HG02973 (cell line): ENCODE results near the gene ESRRA.

Experiments used
- ATAC-seq: cut with Tn5 transposase; IDR thresholded peaks from one replicate; pipeline ENCODE4 v1.9.1; 2021; ENCODE audit warnings: moderate library complexity; ENCODE audit not compliant: unreplicated experiment

Gene ESRRA

DNA sequence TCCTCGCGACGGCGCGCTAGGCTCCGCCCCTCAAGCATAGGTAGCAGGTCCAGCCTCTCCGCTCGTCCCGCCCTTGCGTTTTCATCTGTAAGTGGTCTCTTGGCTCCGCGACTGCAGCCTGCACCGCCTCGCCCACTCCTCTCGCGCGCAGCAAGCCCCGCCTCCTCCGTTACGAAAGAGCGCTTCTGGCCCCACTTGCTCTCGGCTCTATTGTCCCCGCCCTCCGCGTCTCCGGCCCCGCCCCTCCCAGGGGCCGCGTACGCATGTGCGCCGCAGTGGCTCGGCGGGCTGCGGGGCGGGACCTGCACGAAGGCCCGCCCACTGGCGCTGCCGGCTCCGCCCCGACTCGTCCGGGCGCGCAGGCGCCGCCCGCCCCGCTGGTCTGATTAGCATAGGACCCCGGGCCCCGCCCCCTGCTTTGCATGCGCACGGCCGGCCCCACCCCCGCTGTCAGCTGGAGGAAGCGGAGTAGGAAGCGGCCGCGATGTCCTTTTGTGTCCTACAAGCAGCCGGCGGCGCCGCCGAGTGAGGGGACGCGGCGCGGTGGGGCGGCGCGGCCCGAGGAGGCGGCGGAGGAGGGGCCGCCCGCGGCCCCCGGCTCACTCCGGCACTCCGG is at the start of gene ESRRA:
ESRRA (plus strand) TSS at position 450 of the 616 bp plus-strand sequence. CDS start 1,656 bp downstream, outside the sequence.
- ATAC-seq, result peak; percentile 61

DNA sequence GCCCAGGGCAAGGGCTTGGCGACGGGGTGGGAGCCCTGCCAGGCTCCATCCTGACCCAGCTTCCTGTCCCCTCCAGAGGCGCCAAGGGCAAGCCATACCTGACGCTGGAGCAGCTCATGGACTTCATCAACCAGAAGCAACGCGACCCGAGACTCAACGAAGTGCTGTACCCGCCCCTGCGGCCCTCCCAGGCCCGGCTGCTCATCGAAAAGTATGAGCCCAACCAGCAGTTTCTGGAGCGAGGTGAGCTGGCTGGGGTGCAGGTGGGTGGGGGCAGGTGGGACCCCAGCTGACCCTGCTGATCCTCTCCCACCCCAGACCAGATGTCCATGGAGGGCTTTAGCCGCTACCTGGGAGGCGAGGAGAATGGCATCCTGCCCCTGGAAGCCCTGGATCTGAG is 49.0 kb upstream of the ESRRA start:
- no peak for ATAC-seq

DNA sequence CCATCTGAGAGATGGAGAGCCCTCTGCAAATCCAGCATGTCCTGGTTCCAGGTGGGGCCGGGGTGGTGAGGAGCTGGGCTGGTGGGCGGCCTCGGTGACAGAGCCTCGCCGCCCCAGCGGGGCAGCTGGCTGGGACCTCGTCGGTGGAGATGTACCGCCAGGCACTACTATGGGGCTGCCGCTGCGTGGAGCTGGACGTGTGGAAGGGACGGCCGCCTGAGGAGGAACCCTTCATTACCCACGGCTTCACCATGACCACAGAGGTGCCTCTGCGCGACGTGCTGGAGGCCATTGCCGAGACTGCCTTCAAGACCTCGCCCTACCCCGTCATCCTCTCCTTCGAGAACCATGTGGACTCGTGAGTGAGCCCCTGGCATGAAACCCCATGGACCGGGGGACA is 47.0 kb upstream of the ESRRA start:
- no peak for ATAC-seq

DNA sequence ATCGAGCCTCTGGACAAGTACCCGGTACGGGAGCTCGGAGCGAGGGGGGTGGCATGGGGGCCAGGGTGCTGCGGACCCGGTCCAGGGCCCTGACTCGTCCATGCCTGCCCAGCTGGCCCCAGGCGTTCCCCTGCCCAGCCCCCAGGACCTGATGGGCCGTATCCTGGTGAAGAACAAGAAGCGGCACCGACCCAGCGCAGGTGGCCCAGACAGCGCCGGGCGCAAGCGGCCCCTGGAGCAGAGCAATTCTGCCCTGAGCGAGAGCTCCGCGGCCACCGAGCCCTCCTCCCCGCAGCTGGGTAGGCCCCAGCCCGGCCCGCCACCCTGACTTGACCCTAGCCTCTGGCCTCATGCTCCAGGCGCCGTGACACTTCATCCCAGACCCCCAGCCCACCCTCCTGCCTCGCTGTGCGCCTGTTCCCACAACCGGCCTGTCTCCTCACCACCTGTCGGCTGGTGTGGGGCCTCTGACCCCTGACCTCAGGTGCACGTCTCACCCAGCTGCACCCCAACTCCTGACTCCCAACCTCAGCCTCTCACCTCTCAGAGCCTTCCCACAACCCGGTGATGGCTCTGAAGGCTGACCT is 46.3 kb upstream of the ESRRA start:
- ATAC-seq, result no peak

DNA sequence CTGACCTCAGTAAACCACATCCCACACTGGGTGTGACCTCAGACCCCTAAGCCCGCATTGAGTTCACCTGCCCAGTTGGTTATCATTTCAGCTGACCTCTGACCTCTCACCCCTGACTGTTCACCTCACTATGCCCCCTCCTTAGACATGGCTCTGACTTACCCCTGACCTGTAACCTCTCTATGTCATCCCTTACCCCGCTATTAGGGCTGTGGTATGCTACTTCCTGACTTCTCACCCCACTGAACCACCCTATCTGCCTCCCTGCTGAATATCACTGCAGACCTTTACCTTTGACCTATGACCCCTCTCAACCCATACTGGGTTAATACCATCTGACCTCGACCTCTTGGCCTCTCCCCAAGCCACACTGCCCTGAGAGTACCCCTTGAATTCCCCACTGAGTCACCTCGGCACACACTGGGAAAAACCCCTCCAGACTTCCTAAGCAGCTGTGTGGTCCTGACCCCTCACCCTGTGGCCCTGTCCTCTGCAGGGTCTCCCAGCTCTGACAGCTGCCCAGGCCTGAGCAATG is 45.7 kb upstream of the ESRRA start:
- ATAC-seq, result no peak

DNA sequence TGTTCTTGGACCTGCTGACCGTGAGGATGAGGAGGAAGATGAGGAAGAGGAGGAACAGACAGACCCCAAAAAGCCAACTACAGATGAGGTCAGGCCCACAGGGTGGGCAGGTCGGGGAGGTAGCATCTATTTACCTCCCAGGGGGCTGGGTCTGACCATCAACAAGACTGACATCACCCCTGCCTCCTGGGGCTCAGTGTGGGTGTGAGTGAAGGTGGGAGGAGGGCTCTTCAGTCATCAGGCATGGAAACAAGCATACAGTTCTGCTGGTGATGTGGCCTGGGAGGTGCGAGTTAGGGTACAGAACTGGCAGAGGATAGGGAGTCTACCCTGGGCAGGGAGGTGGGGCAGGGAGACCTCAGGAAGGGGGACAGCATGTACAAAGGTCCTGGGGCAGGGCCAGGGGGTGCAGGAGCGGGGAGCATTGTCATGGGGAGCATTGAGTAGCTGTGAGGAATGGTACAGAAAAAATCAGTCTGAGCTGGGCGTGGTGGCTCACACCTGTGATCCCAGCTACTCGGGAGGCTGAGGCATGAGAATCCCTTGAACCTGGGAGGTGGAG is 45.1 kb upstream of the ESRRA start:
- ATAC-seq, result no peak

DNA sequence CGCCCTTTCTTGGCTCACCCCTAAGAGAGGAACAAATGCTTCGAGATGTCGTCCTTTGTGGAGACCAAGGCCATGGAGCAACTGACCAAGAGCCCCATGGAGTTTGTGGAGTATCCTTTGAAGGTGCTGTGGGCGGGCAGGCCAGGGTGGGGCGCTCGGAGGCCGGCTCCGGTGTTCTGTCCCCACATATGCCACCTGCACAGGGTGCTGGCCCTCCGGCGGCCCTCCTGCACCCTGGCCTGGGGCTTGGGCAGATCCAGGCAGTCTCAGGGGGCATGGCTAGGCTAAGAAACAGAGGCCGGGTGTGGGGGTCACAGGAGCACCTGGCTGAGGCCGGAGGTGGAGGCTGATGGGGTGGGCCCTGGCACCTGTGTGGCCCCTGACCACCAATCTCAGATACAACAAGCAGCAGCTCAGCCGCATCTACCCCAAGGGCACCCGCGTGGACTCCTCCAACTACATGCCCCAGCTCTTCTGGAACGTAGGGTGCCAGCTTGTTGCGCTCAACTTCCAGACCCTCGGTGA is 43.7 kb upstream of the ESRRA start:
- ATAC-seq, result no peak

DNA sequence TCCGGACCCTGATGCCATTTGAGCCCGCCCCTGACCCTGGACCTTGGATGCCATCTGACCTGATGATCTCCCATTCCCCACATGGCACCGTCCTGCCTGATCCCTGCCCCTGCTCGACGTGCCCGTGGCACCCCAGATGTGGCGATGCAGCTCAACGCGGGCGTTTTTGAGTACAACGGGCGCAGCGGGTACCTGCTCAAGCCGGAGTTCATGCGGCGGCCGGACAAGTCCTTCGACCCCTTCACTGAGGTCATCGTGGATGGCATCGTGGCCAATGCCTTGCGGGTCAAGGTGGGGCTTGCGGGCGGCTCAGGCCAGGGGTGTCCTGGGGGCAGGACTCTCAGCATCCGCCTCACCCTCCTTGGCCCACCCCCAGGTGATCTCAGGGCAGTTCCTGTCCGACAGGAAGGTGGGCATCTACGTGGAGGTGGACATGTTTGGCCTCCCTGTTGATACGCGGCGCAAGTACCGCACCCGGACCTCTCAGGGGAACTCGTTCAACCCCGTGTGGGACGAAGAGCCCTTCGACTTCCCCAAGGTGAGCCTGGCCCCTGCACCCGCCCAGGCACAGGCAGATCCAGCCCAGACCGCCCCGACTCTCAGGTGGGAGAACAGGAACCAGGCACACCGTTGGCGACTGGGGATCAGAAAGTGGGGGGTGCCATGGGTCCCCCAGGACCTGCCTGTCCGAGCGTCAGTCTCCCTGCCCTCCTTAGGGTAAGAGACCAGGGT is 42.9 kb upstream of the ESRRA start:
- ATAC-seq, result no peak

DNA sequence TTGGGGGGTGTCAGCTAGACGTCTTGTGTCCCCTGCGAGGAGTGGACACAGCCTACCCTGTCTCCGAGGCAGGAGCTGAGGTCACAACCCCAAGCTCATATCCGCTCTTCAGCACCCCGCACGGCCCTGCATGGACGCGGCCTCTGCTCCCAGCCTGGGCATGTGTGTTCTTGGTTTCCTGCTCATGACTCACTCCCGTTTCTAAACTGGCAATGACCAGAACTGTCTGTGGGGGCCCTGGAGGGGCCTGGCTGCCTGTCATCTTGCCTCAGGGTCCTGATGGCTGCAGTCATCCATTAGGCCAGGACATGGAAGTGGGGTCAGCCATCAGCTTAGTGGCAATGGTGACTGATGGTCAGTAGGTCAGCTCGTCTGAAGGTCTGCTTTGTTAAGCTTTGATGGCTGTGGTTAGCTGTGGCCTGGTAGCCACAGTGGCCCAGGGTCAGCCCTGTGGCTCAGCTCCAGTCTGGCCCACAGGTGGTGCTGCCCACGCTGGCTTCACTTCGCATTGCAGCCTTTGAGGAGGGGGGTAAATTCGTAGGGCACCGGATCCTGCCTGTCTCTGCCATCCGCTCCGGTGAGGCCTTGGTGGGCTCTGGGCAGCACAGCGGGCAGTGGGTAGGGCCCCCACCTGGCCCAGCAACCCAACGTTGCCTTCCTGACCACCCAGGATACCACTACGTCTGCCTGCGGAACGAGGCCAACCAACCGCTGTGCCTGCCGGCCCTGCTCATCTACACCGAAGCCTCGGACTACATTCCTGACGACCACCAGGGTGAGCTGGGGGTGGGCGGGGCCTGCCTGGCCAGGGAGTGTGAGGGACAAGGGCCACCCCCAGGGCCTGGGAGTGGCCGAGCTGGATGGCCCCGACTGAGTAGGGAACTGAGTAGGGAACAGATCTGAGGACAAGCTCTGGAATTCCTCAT is 42.0 kb upstream of the ESRRA start:
- no peak for ATAC-seq

DNA sequence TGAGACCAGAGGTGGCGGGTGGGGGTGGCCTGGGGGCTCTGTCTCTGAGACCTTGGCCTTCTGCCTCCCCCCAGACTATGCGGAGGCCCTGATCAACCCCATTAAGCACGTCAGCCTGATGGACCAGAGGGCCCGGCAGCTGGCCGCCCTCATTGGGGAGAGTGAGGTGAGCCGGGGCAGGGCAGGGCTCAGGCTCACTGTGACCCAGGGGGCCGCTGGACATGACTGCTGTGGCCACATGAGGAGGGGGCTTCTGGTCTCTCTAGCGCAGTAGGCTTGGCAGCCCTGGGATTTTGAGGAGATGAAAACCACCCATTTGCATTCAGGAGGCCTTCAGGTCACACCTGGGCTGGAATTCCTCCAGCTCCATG is 41.4 kb upstream of the ESRRA start:
- ATAC-seq, result no peak

DNA sequence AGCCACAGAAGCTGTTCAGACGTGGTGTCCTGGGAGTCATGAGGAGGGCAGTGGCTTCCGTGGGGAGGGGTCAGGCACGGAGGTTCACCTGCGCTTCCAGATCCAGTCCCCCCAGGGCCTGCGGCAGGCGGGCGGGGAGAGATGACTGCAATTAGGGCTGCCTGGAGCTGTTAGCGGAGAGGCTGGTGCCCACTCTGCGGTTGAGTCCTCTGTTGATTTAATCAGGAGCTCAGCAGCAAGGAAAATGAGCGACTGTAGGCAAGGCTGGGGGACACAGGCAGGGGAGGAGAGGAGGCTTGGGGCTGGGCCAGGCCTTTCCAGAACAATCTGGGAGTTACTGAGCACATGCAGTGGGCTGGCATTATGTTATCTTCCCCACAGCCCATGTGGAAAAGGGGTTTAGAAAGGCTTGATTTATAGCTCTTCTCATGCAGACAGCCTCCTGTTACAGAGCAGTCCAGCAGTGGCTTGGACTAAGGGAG is 40.9 kb upstream of the ESRRA start:
- ATAC-seq, result no peak

DNA sequence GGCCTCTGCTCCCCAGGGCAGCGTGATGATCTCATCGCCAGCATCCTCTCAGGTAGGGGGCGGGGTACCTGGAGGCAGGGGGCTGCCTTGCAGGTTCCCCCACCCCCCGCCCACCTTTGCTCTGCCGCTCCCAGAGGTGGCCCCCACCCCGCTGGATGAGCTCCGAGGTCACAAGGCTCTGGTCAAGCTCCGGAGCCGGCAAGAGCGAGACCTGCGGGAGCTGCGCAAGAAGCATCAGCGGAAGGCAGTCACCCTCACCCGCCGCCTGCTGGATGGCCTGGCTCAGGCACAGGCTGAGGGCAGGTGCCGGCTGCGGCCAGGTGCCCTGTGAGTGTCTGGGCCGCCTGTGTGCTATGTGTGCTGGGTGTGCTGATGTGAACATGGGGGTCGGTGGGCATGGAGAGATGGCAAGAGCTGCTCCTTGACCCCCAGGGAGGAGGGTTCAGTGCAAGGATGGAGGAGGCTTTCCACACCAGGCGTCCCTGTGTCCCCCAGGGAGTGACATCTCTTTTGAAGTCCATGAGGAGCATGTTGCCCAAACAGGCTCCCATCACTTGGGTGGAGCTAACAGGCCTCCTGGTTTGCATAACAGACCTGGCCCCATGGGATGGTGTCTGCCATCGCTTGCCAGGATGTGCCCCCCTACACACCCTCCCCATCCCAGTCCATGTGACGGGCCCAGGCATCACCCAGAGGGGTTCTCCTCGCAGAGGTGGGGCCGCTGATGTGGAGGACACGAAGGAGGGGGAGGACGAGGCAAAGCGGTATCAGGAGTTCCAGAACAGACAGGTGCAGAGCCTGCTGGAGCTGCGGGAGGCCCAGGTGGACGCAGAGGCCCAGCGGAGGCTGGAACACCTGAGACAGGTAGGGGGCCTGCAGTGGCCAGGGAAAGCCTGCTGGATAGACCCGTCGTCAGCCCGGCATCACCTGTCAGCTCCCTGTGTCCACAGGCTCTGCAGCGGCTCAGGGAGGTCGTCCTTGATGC is 39.9 kb upstream of the ESRRA start:
- no peak for ATAC-seq

DNA sequence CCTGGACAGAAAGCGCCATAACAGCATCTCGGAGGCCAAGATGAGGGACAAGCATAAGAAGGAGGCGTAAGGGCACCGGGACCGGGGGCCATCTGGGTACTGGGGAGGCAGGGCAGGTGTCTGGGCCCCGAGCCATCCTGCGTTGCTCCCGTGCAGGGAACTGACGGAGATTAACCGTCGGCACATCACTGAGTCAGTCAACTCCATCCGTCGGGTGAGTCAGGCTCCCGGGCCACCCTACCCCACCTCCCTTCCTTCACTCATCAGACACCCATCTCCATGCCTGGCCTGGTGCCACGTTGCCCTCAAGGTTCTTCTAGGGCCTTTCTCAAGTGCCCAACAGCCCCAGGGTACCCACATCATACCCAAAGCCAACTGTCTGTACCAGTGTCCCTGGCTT is 39.0 kb upstream of the ESRRA start:
- no peak for ATAC-seq

DNA sequence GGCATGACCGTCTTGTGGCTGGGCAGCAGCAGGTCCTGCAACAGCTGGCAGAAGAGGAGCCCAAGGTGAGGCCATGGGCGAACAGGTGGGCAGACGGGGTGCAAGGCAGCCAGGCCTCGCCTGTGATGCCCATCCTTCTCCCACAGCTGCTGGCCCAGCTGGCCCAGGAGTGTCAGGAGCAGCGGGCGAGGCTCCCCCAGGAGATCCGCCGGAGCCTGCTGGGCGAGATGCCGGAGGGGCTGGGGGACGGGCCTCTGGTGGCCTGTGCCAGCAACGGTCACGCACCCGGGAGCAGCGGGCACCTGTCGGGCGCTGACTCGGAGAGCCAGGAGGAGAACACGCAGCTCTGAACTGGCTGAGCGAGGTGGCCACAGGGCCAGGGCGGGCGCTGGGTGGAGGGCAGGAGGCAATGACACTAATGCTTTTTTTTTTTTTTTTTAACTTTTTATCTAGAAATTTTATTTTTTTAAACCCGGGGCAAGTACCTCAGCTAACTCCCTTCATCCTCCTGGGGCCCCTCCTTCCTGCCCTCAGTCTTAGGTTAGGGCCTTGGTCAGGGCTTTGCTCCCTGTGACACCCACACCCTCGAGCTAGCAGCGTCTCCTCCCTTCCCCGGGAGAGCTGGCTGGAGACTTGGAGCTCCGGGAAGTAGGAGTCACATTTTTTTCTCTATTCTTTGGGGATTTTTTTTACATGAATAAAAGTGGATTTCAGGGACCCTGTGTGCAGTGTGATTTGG is 37.9 kb upstream of the ESRRA start:
- ATAC-seq, result no peak

DNA sequence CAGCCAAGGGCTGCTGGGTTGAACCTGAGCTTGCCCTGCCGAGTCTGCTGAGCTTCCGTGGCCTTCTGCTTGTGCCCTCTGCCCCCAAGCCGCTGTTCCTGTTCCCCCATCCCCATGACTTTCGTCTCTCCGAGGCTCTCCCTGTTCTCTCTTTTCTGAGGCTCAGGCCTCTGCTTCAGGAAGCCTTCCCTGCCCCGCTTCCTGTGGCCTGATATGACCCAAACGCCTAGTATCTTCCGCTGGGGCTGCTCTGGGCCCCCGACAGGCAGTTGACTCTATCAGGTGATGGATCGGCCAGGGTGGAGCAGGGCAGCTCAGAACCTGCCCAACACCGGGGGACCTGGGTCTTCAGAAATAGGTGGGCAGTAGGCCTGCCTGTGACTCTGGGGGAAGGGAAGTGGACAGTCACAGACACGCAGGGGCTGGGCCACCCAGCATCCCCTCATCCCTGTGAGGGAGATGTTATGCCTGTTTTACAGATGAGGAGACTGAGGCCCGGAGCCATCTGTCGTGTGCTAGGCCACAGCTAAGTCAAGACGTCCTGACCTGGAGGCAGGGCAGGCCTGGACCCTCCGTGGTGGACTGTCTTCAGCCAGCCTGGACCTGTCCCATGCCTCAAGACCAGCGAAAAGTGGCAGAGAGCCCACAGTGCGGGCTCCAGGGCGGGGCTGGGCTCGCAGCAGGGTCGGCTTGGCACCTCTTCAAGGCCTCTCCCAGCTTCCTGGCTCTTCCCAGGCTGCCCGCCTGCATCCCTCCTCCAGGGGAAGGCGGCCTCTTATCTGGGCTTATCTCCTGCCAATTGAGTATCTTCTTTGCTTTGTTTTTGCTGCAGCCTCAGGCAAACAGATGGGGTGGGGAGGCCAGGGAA is 37.1 kb upstream of the ESRRA start:
- no peak for ATAC-seq

DNA sequence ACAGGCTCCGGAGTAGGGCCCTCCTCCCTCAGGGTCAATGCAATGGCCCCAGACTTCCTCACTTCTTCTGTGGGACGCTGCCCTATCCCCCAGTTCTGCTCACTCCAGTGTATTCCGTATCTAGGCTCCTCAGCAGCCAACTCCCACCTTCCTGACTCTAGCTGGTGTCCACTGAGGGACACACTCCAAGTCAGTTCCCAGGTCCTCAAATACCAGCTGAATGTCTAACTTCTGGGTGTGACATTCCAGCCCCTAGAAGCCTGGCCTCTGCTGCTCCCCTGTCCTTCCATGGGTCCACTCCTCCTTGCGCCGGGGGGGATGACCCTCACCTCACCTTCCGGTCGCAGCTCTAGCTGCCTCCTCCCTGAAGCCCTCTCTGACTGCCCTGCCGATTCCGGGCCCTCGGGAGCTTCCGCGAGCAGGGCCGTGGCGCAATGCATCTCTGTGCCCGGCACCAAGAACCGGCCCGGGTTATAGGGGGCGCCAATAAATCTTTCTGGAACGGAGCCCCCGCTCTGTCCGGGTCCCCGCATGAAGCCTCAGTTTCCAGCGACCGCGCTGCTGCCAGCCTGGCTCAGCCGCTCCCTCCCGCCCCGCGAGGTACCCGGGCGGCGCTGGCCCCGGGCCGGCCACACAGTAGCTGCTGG is 36.3 kb upstream of the ESRRA start:
- ATAC-seq, result peak; percentile 10
